HCT116 (cell line): ENCODE data around the gene BACH1. TPM values are rescaled to one million over a fixed set of nuclear protein-coding genes. Genes with fewer than 3 reads are reported as not detected.

Source experiments
- ATAC-seq: fragments of 200-7000 bp; cut with Tn5 transposase; 2 replicates; pipeline ENCODE4 v1.9.1; 2020; ENCODE audit warnings: mild to moderate bottlenecking, moderate library complexity
- BruUV-seq: library from RNA; stranded (reverse); fragments of 400-500 nt; replicated peaks from 2 replicates; lab custom pipeline; 2021; lab: Mats Ljungman, UMichigan
- CTCF ChIA-PET: fragments of 300-600 bp; sonication (Branson Sonifier 250); formaldehyde crosslinking; loops from one replicate; lab custom pipeline; 2021; ENCODE audit warnings: antibody characterized with exemption; lab: Charles Lee
- POLR2A ChIA-PET: fragments of 300-600, 350-600 bp; sonication (Branson Sonifier 250); formaldehyde crosslinking; loops from one replicate; lab custom pipeline; 2021; ENCODE audit warnings: antibody characterized with exemption; lab: Charles Lee
- RAD21 ChIA-PET, 2 experiments: fragments of 300-600 bp; sonication (Branson Sonifier 250); formaldehyde crosslinking; loops; one replicate each; lab custom pipeline; 2023; ENCODE audit warnings: low total read pairs in 2 of 2; ENCODE audit not compliant: uncharacterized antibody in 2 of 2, unreplicated experiment in 2 of 2, low non-redundant PET in 1 of 2; lab: Charles Lee
- DNase-seq: peaks from one replicate; pipeline ENCODE4 v3.0.0-alpha.2; 2010; ENCODE audit warnings: low read depth, low spot score
- H2AFZ ChIP-seq: fragments of 200-600 bp; shearing (Covaris generic), sonication (generic); 2 replicates; pipeline ENCODE4 v1.6.1; 2017; ENCODE audit warnings: low read depth, mixed run types, mixed read lengths, antibody characterized with exemption, low read length; ENCODE audit not compliant: poor library complexity, severe bottlenecking
- H3K27ac ChIP-seq: 2 replicates; pipeline ENCODE4 v1.5.1; 2012; ENCODE audit warnings: low read depth, low read length
- H3K27me3 ChIP-seq: fragments of 200-600 bp; sonication (generic); 2 replicates; pipeline ENCODE4 v1.6.1; 2016; ENCODE audit warnings: mixed run types, low read length, mixed read lengths; ENCODE audit not compliant: insufficient read depth
- H3K36me3 ChIP-seq, 2 experiments: fragments of 200-500 bp in 1 of 2; fragments of 200-600 bp in 1 of 2; sonication (Bioruptor generic) in 1 of 2; sonication (generic) in 1 of 2; 2 replicates each; pipeline versions ENCODE4 v1.5.1 to v1.6.1; 2014 to 2016; ENCODE audit warnings: low read length in 2 of 2, inconsistent platforms in 1 of 2, mixed read lengths in 1 of 2, mixed run types in 1 of 2; ENCODE audit not compliant: insufficient read depth in 2 of 2, control insufficient read depth in 1 of 2
- H3K4me1 ChIP-seq, 2 experiments: fragments of 200-600 bp in 1 of 2; sonication (generic) in 1 of 2; 2 replicates each; pipeline versions ENCODE4 v1.5.1 to v1.6.1; 2012 to 2017; ENCODE audit warnings: low read length in 2 of 2, inconsistent platforms in 1 of 2, mild to moderate bottlenecking in 1 of 2, mixed read lengths in 1 of 2, mixed run types in 1 of 2, moderate library complexity in 1 of 2; ENCODE audit not compliant: insufficient read depth in 2 of 2, control insufficient read depth in 1 of 2
- H3K4me2 ChIP-seq: fragments of 200-600 bp; sonication (generic); 2 replicates; pipeline ENCODE4 v1.6.1; 2017; ENCODE audit warnings: mixed run types, low read length, mixed read lengths
- H3K4me3 ChIP-seq, 2 experiments: fragments of 200-600 bp in 1 of 2; sonication (generic) in 1 of 2; replicated peaks in 1 of 2; 2 replicates each; pipeline ENCODE4 v1.5.1; 2011 to 2016; ENCODE audit warnings: low read length in 2 of 2, control low read depth in 1 of 2, low read depth in 1 of 2, mild to moderate bottlenecking in 1 of 2, mixed read lengths in 1 of 2, mixed run types in 1 of 2
- H3K79me2 ChIP-seq: fragments of 200-600 bp; sonication (generic); 2 replicates; pipeline ENCODE4 v1.6.1; 2017; ENCODE audit warnings: mild to moderate bottlenecking, mixed run types, low read length, moderate library complexity, mixed read lengths; ENCODE audit not compliant: insufficient read depth
- H3K9ac ChIP-seq: fragments of 200-600 bp; sonication (generic); 2 replicates; pipeline ENCODE4 v1.6.1; 2016; ENCODE audit warnings: low read length, mixed read lengths
- H3K9me2 ChIP-seq: fragments of 200-600 bp; sonication (generic), shearing (Covaris generic); 2 replicates; pipeline ENCODE4 v1.6.1; 2017; ENCODE audit warnings: mixed run types, mild to moderate bottlenecking, moderate library complexity; ENCODE audit not compliant: insufficient read depth
- H3K9me3 ChIP-seq, 2 experiments: fragments of 200-500 bp in 1 of 2; fragments of 200-600 bp in 1 of 2; sonication (Bioruptor generic) in 1 of 2; sonication (generic) in 1 of 2; 2 replicates each; pipeline ENCODE4 v1.6.1; 2014 to 2017; ENCODE audit warnings: low read length in 2 of 2, mixed read lengths in 2 of 2, inconsistent platforms in 1 of 2, low read depth in 1 of 2, mild to moderate bottlenecking in 1 of 2, mixed run types in 1 of 2, moderate library complexity in 1 of 2; ENCODE audit not compliant: control insufficient read depth in 1 of 2, insufficient read depth in 1 of 2
- H4K20me1 ChIP-seq: fragments of 200-600 bp; sonication (generic), shearing (Covaris generic); 2 replicates; pipeline ENCODE4 v1.6.1; 2017; ENCODE audit warnings: mixed run types, mild to moderate bottlenecking, moderate library complexity; ENCODE audit not compliant: insufficient read depth
- CEBPB ChIP-seq: IDR thresholded peaks from 2 replicates; pipeline ENCODE4 v1.6.1; 2012; ENCODE audit warnings: low read depth
- EGR1 ChIP-seq: IDR thresholded peaks from 2 replicates; pipeline ENCODE4 v1.6.1; 2012; ENCODE audit warnings: low read depth
- EZH2 ChIP-seq: fragments of 200-600 bp; sonication (generic); IDR thresholded peaks from 2 replicates; pipeline ENCODE4 v1.6.1; 2017; ENCODE audit warnings: antibody characterized with exemption, mixed run types
- EZH2phosphoT487 ChIP-seq: fragments of 200-600 bp; IDR thresholded peaks from 2 replicates; pipeline ENCODE4 v1.6.1; 2018; ENCODE audit warnings: antibody characterized with exemption, borderline replicate concordance
- FOSL1 ChIP-seq: IDR thresholded peaks from 2 replicates; pipeline ENCODE4 v1.6.1; 2012; ENCODE audit warnings: low read depth
- JUND ChIP-seq: IDR thresholded peaks from 2 replicates; pipeline ENCODE4 v1.6.1; 2012
- MAX ChIP-seq: IDR thresholded peaks from 2 replicates; pipeline ENCODE4 v1.6.1; 2012
- POLR2A ChIP-seq: IDR thresholded peaks from 2 replicates; pipeline ENCODE4 v1.7.0; 2011; ENCODE audit warnings: borderline replicate concordance; ENCODE audit not compliant: insufficient read depth, insufficient read length; ENCODE audit errors: extremely low read depth
- RAD21 ChIP-seq: IDR thresholded peaks from 2 replicates; pipeline ENCODE4 v1.6.1; 2012; ENCODE audit warnings: low read depth, mild to moderate bottlenecking
- SP1 ChIP-seq: IDR thresholded peaks from 2 replicates; pipeline ENCODE4 v1.6.1; 2012; ENCODE audit warnings: low read depth
- SRF ChIP-seq: IDR thresholded peaks from 2 replicates; pipeline ENCODE4 v1.6.1; 2012; ENCODE audit warnings: low read depth
- ZBTB33 ChIP-seq: IDR thresholded peaks from 2 replicates; pipeline ENCODE4 v1.6.1; 2011; ENCODE audit warnings: mild to moderate bottlenecking, low read length, moderate library complexity; ENCODE audit not compliant: insufficient replicate concordance; ENCODE audit errors: extremely low read depth
- ZFX ChIP-seq: fragments of 450-650 bp; IDR thresholded peaks from 2 replicates; pipeline ENCODE4 v1.6.1; 2017
- ZNF274 ChIP-seq: fragments of 200-500 bp; sonication (Bioruptor generic); IDR thresholded peaks from 2 replicates; pipeline ENCODE4 v1.6.1; 2014; ENCODE audit warnings: mild to moderate bottlenecking, low read depth, low read length, inconsistent platforms
- intact Hi-C: fragments of 100-400 bp; cut with micrococcal nuclease; formaldehyde crosslinking; loops from 2 replicates; pipeline ENCODE4 v1.10.0; 2022
- total RNA-seq: library from RNA; stranded (reverse); gene quantifications from one replicate; pipeline ENCODE4 v1.2.1, GENCODE V29; 2021; ENCODE audit not compliant: unreplicated experiment

BACH1 gene
- total RNA-seq, 1 experiment from 2014 or later, result 28.4 TPM

- ChIA-PET POLR2A (no interaction called here), CTCF (no interaction called here), RAD21 (no interaction called here)
- H3K27me3 ChIP-seq, result no peaks in the 10 kb centered on the region
- intact Hi-C loops, result no loop called here
- DNase-seq, result no peak
- H4K20me1 ChIP-seq, result no peaks in the 10 kb centered on the region
- no peaks in the 10 kb centered on the region for H3K9me2 ChIP-seq
- no peak overlapping the region for H3K4me2 ChIP-seq
- no peaks in the 10 kb centered on the region for H3K4me1 ChIP-seq
- no peak overlapping the region for H2AFZ ChIP-seq
- no peak overlapping the region for H3K27ac ChIP-seq
- no TSS peak for BruUV-seq
- H3K9me3 ChIP-seq, result no peaks in the 10 kb centered on the region
- ATAC-seq, result no peak
- no peaks in the 10 kb centered on the region for H3K79me2 ChIP-seq
- no peak overlapping the region for H3K4me3 ChIP-seq
- no peaks in the 10 kb centered on the region for H3K36me3 ChIP-seq
- no peak overlapping the region for H3K9ac ChIP-seq
- TF ChIP-seq POLR2A, result no peak
- TF ChIP-seq ZFX, result no peak
- no peak for TF ChIP-seq ZNF274
- no peak for TF ChIP-seq EGR1
- TF ChIP-seq CEBPB, result no peak
- no peak for TF ChIP-seq SRF
- TF ChIP-seq EZH2, result no peak
- no peak for TF ChIP-seq SP1
- no peak for TF ChIP-seq ZBTB33
- no peak for TF ChIP-seq MAX
- no peak for TF ChIP-seq RAD21
- TF ChIP-seq FOSL1, result no peak
- no peak for TF ChIP-seq EZH2phosphoT487
- TF ChIP-seq JUND, result no peak
These were observed 9.4 kb upstream of the BACH1 start for GRCh38 chr21:29289317-29289716.
